Ishikawa (cell line): ENCODE data around the gene ZNF793.
A peak's percentile ranks its signal among the peaks of the same experiment; 100 is the strongest.

Experiments
- CEBPB ChIP-seq: IDR thresholded peaks from 2 replicates; pipeline ENCODE4 v1.6.1; 2012
- CREB1 ChIP-seq: IDR thresholded peaks from 2 replicates; pipeline ENCODE4 v1.6.1; 2012; ENCODE audit warnings: low read depth
- EGR1 ChIP-seq: IDR thresholded peaks from 2 replicates; pipeline ENCODE4 v1.6.1; 2012
- EP300 ChIP-seq: IDR thresholded peaks from 2 replicates; pipeline ENCODE4 v1.6.1; 2012; ENCODE audit warnings: borderline replicate concordance
- FOXM1 ChIP-seq: IDR thresholded peaks from 2 replicates; pipeline ENCODE4 v1.6.1; 2012; ENCODE audit warnings: low read depth, borderline replicate concordance
- NFIC ChIP-seq: IDR thresholded peaks from 2 replicates; pipeline ENCODE4 v1.6.1; 2012
- RAD21 ChIP-seq: IDR thresholded peaks from 2 replicates; pipeline ENCODE4 v1.6.1; 2012; ENCODE audit warnings: low read depth
- TAF1 ChIP-seq: IDR thresholded peaks from 2 replicates; pipeline ENCODE4 v1.6.1; 2012; ENCODE audit warnings: low read depth, mild to moderate bottlenecking
- TCF12 ChIP-seq: IDR thresholded peaks from 2 replicates; pipeline ENCODE4 v1.6.1; 2012; ENCODE audit warnings: low read depth
- TEAD4 ChIP-seq: IDR thresholded peaks from 2 replicates; pipeline ENCODE4 v1.6.1; 2012
- YY1 ChIP-seq: IDR thresholded peaks from 2 replicates; pipeline ENCODE4 v1.6.1; 2012; ENCODE audit warnings: low read depth
- ZBTB7A ChIP-seq: IDR thresholded peaks from 2 replicates; pipeline ENCODE4 v1.6.1; 2012; ENCODE audit warnings: low read depth
- TF ChIP-seq, protein P1 (sequence below): IDR thresholded peaks from 2 replicates; pipeline ENCODE4 v1.6.1; 2012; ENCODE audit warnings: low read depth, mild to moderate bottlenecking
- TF ChIP-seq, protein P2 (sequence below): IDR thresholded peaks from 2 replicates; pipeline ENCODE4 v1.6.1; 2012
- TF ChIP-seq, protein P3 (sequence below): IDR thresholded peaks from 2 replicates; pipeline ENCODE4 v1.6.1; 2012

ZNF793 gene

DNA sequence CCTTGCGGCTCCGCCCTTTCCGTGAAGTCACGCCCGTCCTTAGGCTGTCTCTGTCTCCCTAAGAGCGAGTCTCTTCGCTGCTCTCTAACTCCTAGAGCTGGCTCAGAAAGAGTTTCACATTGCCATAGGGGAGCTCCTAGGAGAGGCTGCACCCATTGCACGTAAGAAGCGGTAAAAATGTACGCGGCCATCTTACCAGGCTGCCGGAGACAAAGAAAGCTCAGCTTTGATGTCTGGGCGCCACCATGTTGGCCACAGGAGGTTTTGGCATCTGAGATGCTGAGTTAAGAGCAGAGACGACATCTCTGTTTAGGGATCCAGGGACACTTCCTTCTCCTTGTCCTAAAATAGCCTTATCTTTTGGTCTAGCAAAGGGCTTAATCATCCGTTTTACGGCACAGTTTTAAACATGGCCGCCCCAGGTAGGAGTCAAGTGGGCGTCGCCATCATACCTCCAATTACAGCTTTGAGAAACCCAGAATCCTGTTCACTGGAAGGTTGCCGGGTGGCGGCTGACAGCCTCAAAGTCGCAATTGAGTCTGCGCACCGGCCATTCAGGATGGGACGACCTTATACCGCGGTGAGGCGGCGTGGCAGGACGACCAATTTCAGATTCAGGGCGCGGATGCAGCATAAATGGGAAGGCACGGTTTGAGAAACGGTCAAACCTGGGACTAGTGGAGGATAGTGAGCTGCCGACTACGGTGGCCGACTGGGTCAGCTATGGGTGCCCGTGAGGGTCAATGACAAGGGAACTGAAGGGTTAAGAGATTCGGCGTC, at the start of gene ZNF793:
Gene ZNF793 (plus strand): TSS at position 553 of the 780 bp plus-strand sequence. CDS start 16,501 bp downstream, outside the sequence.
- TF ChIP-seq ZBTB7A (no peak), CREB1 (no peak), TAF1 (0 out of 2 replicates have a peak, but pooled peaks have one; percentile 4), YY1 (peak; percentile 81), FOXM1 (no peak), EP300 (no peak), EGR1 (no peak), NFIC (no peak), RAD21 (no peak), CEBPB (no peak)
- TF ChIP-seq, protein P1, sequence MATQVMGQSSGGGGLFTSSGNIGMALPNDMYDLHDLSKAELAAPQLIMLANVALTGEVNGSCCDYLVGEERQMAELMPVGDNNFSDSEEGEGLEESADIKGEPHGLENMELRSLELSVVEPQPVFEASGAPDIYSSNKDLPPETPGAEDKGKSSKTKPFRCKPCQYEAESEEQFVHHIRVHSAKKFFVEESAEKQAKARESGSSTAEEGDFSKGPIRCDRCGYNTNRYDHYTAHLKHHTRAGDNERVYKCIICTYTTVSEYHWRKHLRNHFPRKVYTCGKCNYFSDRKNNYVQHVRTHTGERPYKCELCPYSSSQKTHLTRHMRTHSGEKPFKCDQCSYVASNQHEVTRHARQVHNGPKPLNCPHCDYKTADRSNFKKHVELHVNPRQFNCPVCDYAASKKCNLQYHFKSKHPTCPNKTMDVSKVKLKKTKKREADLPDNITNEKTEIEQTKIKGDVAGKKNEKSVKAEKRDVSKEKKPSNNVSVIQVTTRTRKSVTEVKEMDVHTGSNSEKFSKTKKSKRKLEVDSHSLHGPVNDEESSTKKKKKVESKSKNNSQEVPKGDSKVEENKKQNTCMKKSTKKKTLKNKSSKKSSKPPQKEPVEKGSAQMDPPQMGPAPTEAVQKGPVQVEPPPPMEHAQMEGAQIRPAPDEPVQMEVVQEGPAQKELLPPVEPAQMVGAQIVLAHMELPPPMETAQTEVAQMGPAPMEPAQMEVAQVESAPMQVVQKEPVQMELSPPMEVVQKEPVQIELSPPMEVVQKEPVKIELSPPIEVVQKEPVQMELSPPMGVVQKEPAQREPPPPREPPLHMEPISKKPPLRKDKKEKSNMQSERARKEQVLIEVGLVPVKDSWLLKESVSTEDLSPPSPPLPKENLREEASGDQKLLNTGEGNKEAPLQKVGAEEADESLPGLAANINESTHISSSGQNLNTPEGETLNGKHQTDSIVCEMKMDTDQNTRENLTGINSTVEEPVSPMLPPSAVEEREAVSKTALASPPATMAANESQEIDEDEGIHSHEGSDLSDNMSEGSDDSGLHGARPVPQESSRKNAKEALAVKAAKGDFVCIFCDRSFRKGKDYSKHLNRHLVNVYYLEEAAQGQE: no peak
- TF ChIP-seq, protein P2, sequence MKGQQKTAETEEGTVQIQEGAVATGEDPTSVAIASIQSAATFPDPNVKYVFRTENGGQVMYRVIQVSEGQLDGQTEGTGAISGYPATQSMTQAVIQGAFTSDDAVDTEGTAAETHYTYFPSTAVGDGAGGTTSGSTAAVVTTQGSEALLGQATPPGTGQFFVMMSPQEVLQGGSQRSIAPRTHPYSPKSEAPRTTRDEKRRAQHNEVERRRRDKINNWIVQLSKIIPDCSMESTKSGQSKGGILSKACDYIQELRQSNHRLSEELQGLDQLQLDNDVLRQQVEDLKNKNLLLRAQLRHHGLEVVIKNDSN: no peak
- TF ChIP-seq, protein P3, sequence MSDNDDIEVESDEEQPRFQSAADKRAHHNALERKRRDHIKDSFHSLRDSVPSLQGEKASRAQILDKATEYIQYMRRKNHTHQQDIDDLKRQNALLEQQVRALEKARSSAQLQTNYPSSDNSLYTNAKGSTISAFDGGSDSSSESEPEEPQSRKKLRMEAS: no peak

DNA sequence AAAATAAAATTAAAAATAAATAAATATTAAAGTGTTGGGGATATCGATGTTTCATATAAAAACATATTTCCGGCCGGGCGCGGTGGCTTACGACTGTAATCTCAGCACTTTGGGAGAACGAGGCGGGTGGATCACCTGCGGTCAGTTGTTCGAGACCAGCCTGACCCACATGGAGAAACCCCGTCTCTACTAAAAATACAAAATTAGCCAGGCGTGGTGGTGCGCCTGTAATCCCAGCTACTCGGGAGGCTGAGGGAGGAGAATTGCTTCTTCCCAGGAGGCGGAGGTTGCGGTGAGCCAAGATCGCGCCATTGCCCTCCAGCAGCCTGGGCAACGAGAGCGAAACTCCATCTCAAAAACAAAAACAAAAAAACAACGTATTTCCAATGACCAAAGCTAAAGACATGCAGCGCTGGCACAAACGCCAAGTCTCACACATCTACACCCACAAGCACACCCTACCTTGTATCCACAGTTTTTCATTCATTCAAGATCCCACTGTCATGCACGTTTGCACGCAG, 40.4 kb upstream of the ZNF793 start:
- TF ChIP-seq, protein P3: no peak
- TF ChIP-seq TAF1 (no peak), ZBTB7A (no peak), TEAD4 (no peak), EGR1 (no peak), NFIC (no peak), FOXM1 (no peak), CREB1 (no peak), TCF12 (no peak), EP300 (no peak), RAD21 (no peak), CEBPB (no peak)
- TF ChIP-seq, protein P2: no peak

DNA sequence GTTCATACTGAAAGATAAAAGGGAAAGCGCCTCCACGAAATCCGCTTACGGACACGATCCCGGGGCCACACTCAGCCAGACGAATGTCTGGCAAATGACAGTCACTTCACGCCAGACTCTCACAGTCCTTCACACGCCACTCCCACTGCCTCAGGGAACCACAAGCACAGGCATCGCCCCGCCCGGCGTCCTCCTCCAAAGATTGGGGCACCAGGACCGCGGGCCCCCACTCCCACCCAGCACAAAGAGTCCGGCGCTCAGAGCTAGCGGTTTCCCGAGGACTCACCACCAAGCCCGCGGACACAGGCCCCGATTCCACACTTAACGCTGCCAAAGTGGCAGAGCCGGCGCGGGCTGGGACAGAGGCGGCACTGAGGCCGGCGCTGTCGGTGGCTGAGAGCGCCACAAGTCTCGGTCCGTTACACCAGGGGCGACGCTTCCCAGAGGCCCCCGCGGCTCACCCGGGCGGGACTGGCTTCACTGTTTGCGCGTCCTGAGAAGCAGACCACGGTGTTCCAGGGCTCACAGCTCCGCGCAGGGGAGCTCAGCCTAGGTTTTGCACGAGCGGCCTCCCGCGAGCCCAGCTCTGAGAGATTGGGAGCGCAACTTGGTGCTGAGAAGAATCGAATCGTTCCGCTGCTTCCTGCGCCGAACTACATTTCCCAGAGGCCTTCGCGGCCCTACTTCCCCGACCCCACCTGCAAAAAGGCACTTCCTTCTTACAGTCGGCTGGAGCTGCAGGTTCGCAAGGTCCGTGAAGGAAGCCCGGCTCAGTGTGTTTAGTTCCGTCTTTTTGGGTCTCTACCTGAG, 39.7 kb upstream of the ZNF793 start, which contains the start of gene ZNF569:
Gene ZNF569 (minus strand): TSS at position 647 of the 810 bp plus-strand sequence. CDS start 22,523 bp downstream, outside the sequence.
- TF ChIP-seq EP300: no peak
- no peak for TF ChIP-seq EGR1
- TF ChIP-seq NFIC: no peak
- TF ChIP-seq, protein P3: peak; percentile 26; the same call in 1 of the 2 replicates
- no peak for TF ChIP-seq FOXM1
- TF ChIP-seq TCF12: no peak
- TF ChIP-seq, protein P1: no peak
- peak; percentile 56; the same call in 1 of the 2 replicates for TF ChIP-seq YY1
- TF ChIP-seq, protein P2: peak; percentile 24; the same call in 1 of the 2 replicates
- TF ChIP-seq CREB1: 0 out of 2 replicates have a peak, but pooled peaks have one; percentile 11

DNA sequence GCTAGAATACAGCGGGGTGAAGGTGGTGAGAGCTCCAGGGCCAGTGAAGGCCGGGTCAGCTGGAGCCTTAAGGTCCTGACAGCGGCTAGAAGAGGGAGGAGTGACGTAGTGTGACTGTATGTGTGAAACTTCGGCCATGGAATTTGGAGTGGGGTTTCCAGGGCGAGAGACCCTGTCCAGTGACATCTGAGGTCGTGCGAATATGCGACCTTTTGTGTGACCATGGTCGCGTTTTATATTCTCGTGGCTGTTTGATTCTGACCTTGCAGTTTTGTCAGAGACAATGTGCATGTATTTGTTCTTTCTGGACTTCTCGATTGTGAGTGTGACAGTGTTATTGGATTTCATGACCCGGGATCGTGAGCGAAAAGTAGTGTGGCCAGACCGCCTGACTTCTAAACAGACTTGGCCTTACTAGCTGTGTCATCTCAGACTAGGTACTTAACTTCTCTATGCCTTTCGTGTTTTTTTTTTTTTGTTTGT, 39.1 kb upstream of the ZNF793 start:
- TF ChIP-seq TAF1: no peak
- no peak for TF ChIP-seq TCF12
- no peak for TF ChIP-seq CEBPB
- TF ChIP-seq NFIC: no peak
- TF ChIP-seq, protein P1: no peak
- no peak for TF ChIP-seq EGR1
- no peak for TF ChIP-seq EP300
- TF ChIP-seq CREB1: no peak
- TF ChIP-seq, protein P3: no peak
- TF ChIP-seq FOXM1: no peak
- TF ChIP-seq, protein P2: no peak
- TF ChIP-seq TEAD4: no peak
- no peak for TF ChIP-seq ZBTB7A
- no peak for TF ChIP-seq RAD21
- TF ChIP-seq YY1: no peak
